NCI-H2107 (cell line): Measurements from ENCODE around the gene MAN2C1.
A peak's percentile ranks its signal among the peaks of the same experiment; 100 is the strongest.
"Not testable (repeated sequence)": the region's sequence is repeated elsewhere in the genome, so short reads cannot be mapped to it uniquely, and the experiment has no call there.

Experiments used
- DNase-seq: peaks from one replicate; lab custom pipeline; 2025; lab: John Stamatoyannopoulos, UW

Gene MAN2C1

DNA sequence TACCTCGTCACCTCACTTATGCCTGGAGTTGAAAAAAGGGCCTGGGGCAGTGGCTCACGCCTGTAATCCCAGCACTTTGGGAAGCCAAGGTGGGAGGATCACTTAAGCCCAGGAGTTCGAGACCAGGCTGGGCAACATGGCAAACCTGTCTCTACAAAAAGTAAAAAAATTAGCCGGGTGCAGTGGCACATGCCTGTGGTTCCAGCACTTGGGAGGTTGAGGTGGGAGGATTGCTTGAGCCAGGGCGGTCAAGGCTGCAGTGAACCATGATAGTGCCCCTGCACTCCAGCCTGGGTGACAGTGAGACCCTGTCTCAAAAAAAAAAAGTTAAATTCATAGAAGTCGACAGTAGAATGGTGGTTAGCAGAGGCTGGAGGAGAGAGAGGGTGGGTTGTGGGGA is 26.2 kb downstream of the MAN2C1 start:
- DNase-seq: no peak

DNA sequence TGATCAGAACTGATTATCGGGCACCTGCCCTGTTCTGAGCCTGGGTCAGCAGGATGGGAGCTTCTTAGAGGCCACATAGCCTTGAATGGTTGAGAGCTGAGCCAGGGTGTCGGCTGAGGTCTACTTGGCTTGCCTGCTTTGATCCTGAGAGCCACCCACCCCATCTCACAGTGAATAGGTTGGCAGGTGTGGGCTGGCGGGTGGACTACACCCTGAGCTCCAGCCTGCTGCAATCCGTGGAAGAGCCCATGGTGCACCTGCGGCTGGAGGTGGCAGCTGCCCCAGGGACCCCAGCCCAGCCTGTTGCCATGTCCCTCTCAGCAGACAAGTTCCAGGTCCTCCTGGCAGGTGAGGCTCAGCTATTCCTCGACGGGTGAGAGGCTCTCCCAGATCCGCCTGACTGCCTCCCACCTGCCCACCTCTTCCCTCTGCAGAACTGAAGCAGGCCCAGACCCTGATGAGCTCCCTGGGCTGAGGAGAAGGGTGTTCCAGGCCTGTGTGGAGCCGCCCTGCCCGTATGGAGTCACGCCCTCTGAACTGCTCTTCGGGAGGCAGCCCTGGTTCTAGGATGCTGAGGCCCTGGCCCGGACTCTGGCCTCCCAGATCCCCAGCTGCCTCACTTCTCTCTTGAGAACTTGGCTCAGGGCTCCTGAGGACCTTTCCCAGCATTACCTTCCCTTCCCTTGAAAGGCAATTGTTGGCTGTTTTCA is 28.7 kb downstream of the MAN2C1 start:
- no peak for DNase-seq

DNA sequence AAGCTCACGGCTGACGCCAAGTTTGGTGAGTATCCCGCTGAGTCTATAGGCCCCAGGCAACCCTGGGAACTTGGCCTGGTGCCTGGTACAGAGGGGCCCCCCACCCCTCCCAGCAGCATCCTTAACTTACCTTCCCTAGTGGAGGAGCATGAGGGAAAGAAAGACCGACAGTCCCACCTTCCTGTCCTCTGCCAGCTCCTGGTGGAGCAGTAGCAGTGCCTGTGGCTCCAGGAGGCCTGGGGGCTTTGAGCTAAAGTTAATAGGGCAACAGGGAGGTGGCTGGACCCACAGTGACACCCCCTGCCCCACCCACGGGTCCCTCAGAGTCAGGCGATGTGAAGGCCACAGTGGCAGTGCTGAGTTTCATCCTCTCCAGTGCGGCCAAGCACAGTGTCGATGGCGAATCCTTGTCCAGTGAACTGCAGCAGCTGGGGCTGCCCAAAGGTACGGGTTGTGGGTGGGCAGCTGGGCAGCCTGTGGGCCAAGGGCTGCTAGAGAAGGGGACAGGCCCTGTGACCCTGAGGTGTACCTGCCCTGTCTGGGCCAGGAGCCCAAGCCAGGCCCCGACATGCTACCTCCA is 29.7 kb downstream of the MAN2C1 start:
- DNase-seq: no peak

DNA sequence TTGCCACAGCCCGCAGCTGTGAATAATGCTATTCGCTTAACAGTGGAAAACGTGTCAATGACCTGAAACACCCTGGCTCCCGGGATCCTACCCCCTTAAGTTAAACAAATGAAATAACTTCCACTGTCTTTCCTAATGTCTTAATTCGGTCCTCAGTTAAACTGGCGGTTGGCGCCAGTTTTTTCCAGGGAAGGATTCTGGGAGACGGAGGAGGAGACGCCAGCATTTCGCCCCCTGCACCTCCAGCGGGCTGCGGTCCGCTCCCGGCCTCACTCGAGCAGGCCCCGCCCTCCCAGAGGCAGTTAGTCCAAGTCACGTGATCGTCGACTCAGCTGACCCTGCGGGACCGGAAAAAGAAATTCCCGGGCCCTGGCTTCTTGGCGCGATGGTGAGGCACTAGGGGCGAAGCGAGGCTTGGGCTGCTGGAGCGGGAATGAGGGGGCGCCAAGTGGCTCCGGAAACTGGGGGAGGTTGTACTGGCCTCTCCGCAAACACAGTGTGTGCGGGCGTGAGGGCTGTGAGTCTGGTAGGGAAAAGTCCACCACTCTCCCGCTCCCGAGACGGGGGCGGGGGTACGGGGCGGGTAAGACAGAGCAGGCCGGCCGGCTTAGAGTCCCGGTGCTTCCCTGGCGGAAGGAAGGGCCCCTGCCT is 32.6 kb downstream of the MAN2C1 start, which contains the start of gene COMMD4:
Gene COMMD4 (plus strand): TSS at position 359 of the 651 bp plus-strand sequence. CDS start 27 bp downstream, at position 386.
- DNase-seq: no peak

DNA sequence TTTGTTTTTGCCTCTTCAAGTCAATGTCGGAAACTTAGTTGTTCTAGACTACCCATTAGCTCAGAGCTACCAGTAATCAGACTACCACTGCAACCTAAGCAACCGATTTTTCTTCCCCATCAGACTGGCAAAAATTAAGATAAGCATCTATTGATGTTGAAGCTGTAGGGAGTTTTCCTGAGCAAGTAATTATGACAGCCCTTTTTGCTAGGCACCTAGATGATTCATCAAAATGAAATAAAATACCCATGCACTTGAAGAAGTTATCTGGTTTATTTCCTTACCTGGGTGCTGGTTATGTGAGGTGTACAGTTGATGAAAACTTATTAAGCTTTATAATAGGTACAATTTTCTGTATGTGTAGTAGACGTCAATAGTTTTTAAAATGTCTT is 33.1 kb downstream of the MAN2C1 start:
- DNase-seq: no peak

DNA sequence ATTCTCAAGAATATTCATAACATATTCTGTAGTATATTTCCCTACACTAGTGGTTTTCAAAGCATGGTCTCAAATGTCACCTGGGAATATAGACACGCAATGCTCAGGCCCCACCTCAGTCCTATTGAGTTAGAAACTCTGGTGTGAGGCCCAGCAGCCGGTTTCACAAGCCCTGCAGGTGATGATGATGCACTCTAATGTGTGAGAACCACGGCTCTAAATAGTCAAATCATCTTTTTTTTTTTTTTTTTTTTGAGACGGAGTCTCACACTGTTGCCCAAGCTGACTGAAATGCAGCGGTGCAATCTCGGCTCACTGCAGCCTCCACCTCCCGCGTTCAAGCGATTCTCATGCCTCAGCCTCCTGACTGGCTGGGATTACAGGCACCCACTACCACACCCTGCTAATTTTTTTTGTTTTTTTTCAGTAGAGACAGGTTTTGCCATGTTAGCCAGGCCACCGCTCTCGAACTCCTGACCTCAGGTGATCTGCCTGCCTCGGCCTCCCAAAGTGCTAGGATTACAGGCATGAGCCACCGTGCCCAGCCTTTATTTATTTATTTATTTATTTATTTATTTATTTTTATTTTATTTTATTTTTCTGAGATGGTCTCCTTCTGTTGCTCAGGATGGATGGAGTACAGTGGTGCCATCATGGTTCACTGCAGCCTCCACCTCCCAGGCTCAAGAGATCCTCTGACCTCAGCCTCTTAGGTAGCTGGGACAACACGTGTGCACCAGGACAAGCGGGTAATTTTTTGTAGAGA is 34.6 kb downstream of the MAN2C1 start:
- DNase-seq: not testable (repeated sequence)

DNA sequence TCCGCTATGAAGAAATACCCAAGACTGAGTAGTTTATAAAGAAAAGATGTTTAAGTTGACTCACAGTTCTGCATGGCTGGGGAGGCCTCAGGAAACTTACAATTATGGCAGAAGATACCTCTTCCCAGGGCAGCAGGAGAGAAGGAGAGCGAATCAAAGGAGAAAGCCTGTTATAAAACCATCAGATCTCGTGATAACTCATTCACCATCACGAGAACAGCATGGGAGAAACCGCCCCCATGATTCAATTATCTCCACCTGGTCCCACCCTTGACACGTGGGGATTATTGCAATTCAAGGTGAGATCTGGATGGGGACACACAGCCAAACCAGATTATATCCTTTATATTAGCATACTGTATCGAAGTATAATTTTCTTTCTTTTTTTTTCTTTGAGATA is 36.3 kb downstream of the MAN2C1 start:
- DNase-seq: not testable (repeated sequence)

DNA sequence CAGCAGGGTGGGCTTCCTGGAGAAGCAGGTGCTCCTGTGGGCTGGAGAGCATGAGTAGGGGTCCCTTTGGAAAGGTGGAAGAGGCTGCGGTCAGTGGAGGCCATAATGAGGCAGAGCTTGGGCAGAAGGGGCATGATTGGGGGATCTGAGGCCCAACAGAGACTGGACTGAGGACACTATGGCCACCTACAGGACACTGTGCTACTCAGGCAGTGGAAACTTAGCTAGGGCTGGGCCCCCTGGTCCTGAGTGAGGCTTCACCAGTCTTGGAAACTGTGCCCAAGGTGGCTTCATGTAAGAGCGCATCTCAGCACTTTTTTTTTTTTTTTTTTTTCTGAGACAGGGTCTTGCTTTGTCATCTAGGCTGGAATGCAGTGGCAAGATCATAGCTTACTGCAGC is 38.8 kb downstream of the MAN2C1 start:
- no peak for DNase-seq

DNA sequence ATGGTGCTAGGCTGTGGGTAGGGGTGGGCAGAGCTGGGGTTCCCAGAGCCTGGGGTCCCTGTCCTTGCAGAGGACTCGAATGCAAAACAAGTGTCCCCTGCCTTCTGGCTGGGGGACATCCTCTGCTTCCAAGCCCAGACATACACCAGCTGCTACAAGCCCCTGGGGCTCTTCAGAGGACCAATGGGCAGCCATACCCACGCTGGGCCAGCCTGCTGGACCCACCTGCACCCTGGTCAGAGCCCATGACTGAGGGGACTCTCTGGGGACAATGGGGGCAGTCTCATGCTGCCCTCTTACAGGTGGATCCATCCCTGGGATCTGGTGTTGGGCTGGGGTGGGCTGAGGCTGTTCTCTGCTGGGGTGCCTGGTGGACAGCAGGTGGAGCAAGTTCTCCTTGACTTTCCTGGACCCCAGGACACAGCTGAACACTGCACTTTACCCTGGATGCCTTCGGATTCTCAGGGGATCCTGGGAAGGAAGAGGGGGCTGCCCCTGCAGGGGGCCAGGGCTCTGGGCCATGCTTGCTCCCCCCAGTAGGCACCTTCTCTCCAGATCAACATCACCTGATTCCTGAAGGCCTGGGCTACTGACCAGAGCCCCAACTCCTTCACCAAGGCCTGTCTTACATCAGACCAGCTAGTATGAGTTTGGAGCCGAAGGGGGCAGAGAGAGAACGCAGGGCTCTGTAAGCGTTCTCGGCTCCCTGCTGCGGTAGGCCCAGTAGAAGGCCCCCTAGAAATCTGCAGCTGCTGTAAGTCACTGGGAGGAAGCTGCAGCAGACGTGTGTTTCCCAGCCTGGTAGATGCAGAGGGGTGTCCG is 39.7 kb downstream of the MAN2C1 start:
- DNase-seq: no peak

DNA sequence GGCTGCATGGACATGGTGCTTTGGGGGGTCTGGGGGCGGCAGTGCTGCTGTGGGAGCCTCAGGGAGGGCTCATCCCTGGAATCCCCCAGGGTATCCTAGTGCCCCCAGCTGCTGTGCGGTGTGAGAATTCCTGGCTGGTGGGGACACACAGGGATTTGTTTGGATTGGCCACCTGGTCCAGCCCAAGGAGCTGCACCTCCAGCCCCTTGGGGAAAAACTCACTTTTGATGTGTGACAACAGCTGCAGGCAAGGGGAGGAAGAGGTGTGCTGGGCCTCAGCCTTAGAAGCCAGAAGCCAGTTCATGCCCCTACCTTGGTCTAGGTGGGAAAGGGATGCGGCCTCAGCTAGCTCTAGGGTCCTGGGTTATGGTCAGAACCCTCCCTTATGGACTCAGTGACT is 40.9 kb downstream of the MAN2C1 start:
- no peak for DNase-seq

DNA sequence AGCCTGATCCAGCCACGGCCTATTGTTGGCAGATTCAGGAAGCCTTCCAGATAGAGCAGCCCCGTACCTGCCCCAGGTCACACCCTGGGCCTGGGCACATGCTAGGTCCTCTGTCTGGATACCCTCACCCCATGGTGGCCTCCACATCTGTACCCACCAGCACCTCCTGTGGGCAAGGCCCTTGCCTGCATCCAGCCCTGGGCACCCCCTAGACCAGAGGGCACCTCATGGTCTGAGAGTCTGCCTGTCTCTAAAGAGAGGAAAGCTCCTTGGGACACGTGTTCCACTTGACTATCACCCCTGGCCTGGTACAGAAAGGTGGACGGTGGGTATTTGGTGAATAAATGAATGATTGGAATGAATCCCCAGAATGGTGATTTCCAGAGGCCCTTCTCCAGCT is 41.4 kb downstream of the MAN2C1 start:
- no peak for DNase-seq

DNA sequence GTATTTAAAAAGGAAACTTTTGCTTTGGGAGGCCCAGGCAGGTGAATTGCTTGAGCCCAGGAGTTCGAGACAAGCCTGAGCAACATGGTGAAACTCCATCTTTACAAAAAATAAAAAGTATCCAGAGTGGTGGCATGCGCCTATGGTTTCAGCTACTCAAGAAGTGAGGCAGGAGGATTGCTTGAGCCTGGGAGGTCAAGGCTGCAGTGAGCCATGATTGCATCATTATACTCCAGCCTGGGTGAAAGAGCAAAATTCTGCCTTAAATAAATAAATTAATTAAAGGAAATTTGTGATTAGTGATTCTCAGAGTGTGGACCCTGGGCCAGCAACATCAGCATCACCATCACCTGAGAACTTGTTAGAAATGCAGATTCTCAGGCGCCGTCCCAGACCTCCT is 42.5 kb downstream of the MAN2C1 start:
- no peak for DNase-seq

DNA sequence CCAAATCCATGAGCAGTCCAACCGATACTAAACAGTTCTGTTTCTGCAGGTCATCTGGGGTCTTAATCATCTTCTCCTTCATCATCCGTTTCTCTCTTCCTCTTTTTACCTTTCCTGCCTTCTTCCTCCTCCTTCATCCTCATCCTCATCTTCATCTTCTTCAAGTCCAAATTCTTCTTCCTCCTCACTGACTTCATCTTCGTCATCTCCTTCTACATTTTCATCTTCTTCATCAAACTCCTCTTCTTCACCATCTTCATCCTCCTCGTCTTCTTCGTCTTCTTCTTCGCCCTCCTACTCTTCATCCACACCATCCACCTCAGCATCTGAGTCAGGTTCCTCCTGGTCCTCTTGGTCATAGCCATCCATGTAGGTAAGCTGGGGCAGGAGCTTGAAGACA is 46.7 kb downstream of the MAN2C1 start:
- DNase-seq: no peak

DNA sequence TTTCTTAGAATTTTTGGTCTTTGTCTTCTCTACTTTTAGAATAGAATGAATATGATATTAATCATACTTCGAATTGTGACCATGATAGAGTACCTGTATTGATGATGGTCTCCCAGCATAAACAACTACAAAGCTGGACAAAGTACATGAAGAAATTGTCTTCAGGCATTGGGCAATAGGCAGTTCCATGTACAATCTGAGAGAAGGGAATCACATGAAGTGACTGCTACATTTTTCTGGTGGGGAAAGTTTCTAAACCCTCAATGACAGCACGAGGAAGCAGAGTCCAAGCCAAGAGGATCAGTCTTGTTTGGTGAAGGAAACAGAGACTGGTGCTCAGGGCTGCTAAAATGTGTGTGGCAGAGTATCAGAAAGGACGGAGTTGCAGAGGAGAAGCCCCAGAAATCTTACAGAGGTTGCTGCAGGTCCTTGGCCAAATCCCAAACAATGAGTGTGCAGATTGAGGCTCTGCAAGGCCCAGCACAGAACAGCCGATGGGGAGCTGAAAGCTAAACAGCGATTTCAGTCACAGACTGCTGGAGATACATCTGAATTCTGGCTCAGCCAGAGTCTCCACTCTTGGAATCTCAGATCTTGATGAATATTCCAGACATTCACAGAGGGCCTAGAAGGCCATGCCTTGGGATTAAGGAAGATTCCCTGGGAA is 49.0 kb downstream of the MAN2C1 start:
- DNase-seq: not testable (repeated sequence)

DNA sequence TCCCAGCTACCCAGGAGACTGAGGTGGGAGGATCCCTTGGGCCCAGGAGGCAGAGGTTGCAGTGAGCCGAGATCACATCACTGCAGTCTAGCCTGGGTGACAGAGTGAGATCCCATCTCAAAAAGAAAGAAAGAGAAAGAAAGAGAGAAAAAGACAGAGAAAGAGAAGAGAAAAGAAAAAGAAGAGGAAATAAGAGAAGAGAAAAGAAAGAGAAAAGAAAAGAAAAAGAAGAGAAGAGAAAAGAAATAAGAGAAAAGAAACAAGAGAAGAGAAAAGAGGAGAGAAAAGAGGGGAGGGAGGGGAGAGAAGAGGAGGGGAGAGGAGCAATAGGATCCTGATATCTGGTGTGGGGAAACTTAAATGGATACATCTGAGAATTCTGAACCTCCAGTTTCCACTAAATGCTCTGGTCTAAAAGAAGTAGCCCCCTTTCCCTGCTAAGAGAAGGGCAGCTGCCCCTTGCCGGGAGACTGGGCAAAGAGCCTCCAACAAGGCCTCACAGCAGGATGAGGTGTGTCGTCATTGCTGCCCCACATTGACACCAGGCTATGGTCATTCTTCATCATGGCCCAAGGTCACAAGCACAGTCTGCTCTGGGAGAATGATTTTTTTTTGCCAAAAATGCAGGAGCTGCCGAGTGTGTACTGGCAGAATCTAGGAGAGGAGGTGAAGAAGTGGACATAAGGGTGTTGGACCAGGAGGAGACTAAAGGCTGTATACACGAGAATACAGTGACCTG is 53.7 kb downstream of the MAN2C1 start:
- DNase-seq: no peak

DNA sequence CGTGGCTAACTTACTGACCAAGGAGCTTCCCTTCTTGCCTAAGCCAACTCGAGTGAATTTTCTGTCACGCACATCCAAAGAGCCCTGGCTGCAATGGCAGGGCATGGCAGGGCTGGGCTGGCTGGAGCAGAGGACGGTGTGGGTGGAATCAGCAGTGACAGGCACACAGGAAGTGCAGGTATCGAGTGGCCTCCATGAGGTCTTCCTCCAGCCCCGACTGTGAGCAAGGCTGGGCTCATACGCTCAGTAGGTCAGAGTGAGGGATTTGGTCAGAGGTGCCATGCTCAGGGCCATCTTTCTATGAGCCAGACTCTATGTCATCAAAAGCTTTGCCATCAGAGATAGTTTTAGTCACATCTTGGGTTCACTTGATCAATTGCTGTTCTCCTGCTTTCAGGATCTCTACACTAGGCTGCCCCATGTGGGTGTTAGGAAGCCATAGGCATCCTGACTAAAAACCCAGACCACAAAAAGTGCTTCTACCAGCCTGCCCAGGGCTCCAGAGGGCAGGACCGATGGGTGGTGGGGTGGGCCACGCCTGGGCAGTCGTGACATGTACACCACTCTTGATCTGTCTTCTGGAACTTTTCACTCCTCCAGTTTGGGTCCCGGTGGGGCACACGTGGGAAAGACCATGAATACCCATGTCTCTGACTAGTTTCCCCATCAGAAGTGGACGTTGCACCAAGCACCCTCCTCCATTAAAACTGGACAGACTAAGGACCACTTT is 55.1 kb downstream of the MAN2C1 start:
- DNase-seq: no peak

DNA sequence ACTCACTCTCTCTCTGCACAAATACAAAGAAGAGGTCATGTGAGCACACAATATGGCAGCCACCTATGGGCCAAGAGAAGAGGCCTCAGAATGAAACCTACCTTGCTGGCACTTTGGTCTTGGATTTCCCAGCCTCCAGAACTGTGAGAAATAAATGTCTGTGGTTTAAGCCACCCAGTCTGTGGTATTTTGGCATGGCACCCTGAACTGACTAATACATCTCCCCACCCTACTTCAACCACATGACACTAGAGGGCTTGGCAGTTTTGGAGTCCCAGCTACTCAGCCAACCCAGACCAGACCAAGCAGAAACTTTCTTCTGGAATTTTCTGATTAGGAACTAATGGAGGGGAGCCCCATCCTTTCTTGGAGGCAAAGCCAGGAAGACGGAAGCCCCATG is 55.9 kb downstream of the MAN2C1 start:
- not testable (repeated sequence) for DNase-seq

DNA sequence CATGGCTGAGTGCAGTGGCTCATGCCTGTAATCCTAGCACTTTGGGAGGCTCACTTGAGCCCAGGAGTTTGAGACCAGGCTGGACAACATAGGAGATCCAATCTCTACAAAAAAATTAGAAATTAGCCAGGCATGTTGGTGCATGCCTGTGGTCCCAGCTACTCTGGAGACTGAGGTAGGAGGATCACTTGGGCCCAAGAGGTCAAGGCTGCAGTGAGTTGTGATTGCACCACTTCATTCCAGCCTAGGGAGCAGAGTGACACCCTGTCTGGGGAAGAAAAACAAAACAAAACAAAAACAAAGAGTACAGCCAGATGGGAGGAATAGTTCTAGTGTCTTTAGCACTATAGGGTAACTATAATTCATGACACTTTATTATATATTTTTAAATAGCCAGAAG is 58.7 kb downstream of the MAN2C1 start:
- no peak for DNase-seq

DNA sequence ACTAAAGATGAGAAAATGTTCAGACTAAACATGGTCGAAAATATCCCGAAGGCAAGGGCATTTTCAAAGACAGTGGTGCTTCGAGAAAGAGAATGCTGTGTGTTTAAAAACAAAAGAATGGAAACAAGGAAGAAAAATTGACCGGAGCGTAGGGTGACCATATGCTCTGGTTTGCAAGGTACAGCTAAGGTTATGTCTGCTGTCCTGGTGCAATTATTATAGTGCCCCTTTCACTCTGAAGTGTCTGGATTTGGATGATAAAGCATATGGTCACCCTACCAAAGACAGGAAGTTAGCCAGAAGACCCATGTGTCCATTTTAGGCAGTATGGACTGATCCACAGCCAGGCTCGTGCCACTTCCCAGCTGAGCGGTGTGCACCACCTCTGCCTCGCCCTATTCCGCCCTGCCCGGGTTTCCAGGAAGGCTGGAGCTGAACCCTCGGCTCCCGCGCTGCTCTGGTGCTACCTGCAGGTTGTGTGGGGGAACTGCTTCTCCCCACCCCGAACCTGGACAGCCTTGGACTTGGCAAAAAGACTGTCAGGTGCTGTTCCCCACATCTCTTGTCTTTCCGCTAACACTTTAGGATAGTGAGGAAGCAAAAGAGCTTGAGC is 60.5 kb downstream of the MAN2C1 start:
- peak; percentile 23 for DNase-seq
